Measurements from ENCODE around the gene SMARCAD1. TPM values are rescaled to one million over a fixed set of nuclear protein-coding genes. Genes with fewer than 3 reads are reported as not detected.

The SMARCAD1 gene
- total and polyA plus RNA-seq, 2 experiments from 2014 or later = 23.8 to 86.2 TPM

DNA sequence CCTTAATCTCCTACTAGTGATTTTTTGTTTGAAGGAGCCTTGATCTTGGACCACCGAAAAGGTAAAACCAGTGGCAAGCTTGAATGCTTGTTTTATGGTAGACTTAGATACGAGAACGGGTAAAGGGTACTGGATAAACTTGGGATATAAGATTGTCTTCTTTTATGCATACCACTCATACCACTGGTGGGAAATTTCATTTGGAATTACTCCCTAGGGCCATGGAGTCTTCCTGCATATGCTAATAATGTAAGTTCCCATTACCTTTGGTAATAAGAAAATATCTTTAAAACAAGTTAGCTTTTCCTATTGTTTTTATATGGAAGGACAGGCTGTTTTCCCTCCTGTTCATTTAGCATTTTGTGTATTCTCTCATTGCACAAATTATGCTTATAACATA is 11.7 kb downstream of the SMARCAD1 start:
- Histone ChIP-seq H3K27ac (ENCODE audit: low read depth) (no peak overlapping the region), H3K4me3 (no peak overlapping the region), H3K4me1 (ENCODE audit: insufficient read depth) (no peaks in the 10 kb centered on the region), H2AFZ (no peak overlapping the region), H3K9me2 (ENCODE audit: insufficient read depth) (no peaks in the 10 kb centered on the region), H3K36me3 (ENCODE audit: insufficient read depth) (peaks cover 7% of the 10 kb centered on the region), H3K27me3 (ENCODE audit: insufficient read depth) (no peaks in the 10 kb centered on the region), H3K4me2 (no peak overlapping the region), H3K79me2 (replicated peaks; ENCODE audit: insufficient read depth) (peaks cover 100% of the 10 kb centered on the region), H3F3A (replicated peaks; ENCODE audit: low read depth) (no peaks in the 10 kb centered on the region), H4K20me1 (replicated peaks; ENCODE audit: insufficient read depth) (peaks cover 7% of the 10 kb centered on the region)
- H3K4me1 Mint-ChIP-seq = 0 out of 3 replicates have a peak, but pooled peaks cover 2% of the 10 kb centered on the region
- ATAC-seq (no peak), DNase-seq (ENCODE audit: low spot score) (no peak)
- peaks cover 51% of the 10 kb centered on the region for H3K36me3 Mint-ChIP-seq (ENCODE audit: low read depth)
- no peaks in the 10 kb centered on the region for H3K9me3 Mint-ChIP-seq
- no peaks in the 10 kb centered on the region for H3K27me3 Mint-ChIP-seq (ENCODE audit: insufficient read depth, low read depth, poor library complexity)
- no peak overlapping the region for H3K4me3 Mint-ChIP-seq
- TF ChIP-seq EZH2phosphoT487 (IDR thresholded peaks at IDR 0.05; ENCODE audit: unreplicated experiment) (no peak), CREB1 (CRISPR knock-in tag; IDR thresholded peaks at IDR 0.05; ENCODE audit: low read depth) (no peak), STAT1 (IDR thresholded peaks at IDR 0.05; ENCODE audit: unreplicated experiment) (no peak)
- no peak overlapping the region for H3K27ac Mint-ChIP-seq

DNA sequence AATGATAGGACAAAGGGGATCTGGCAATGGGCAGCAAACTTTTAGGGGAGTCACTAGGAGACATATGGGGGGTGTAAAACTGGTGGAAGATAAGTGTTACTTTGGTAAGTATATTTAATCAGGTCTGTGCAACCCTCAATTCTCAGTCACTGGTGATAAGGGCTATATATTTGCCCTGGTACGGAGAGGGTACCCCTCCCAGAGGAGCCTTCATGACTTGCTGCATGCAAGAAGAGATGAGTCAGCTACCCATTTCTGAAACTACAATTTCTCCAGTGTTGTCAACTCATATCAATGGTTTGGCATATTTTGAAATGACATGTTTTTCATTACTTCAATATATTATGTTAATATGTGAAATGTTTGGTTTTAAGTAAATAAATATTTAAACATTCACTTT is 14.3 kb downstream of the SMARCAD1 start:
- 0 out of 3 replicates have a peak, but pooled peaks cover 2% of the 10 kb centered on the region for H3K4me1 Mint-ChIP-seq
- no peaks in the 10 kb centered on the region for H3K4me1 ChIP-seq (ENCODE audit: insufficient read depth)
- H3K27ac ChIP-seq (ENCODE audit: low read depth) = no peak overlapping the region
- H3K36me3 Mint-ChIP-seq (ENCODE audit: low read depth) = peaks cover 38% of the 10 kb centered on the region
- H4K20me1 ChIP-seq (replicated peaks; ENCODE audit: insufficient read depth) = peaks cover 16% of the 10 kb centered on the region
- H3K36me3 ChIP-seq (ENCODE audit: insufficient read depth) = peaks cover 15% of the 10 kb centered on the region
- H3K4me3 Mint-ChIP-seq = no peak overlapping the region
- peaks cover 100% of the 10 kb centered on the region for H3K79me2 ChIP-seq (replicated peaks; ENCODE audit: insufficient read depth)
- H3K4me3 ChIP-seq = no peak overlapping the region
- no peaks in the 10 kb centered on the region for H3K27me3 Mint-ChIP-seq (ENCODE audit: insufficient read depth, low read depth, poor library complexity)
- H3K9me2 ChIP-seq (ENCODE audit: insufficient read depth) = no peaks in the 10 kb centered on the region
- no peak overlapping the region for H2AFZ ChIP-seq
- H3F3A ChIP-seq (replicated peaks; ENCODE audit: low read depth) = no peaks in the 10 kb centered on the region
- DNase-seq (ENCODE audit: low spot score) (no peak), ATAC-seq (no peak)
- H3K9me3 Mint-ChIP-seq = no peaks in the 10 kb centered on the region
- H3K27ac Mint-ChIP-seq = peak overlapping the region; percentile 10; the same call in 1 of the 2 replicates
- no peak overlapping the region for H3K4me2 ChIP-seq
- TF ChIP-seq, protein P1, sequence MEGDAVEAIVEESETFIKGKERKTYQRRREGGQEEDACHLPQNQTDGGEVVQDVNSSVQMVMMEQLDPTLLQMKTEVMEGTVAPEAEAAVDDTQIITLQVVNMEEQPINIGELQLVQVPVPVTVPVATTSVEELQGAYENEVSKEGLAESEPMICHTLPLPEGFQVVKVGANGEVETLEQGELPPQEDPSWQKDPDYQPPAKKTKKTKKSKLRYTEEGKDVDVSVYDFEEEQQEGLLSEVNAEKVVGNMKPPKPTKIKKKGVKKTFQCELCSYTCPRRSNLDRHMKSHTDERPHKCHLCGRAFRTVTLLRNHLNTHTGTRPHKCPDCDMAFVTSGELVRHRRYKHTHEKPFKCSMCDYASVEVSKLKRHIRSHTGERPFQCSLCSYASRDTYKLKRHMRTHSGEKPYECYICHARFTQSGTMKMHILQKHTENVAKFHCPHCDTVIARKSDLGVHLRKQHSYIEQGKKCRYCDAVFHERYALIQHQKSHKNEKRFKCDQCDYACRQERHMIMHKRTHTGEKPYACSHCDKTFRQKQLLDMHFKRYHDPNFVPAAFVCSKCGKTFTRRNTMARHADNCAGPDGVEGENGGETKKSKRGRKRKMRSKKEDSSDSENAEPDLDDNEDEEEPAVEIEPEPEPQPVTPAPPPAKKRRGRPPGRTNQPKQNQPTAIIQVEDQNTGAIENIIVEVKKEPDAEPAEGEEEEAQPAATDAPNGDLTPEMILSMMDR (conservative IDR thresholded peaks at IDR 0.05; ENCODE audit: low read depth in 2 of 2) = no peak
- TF ChIP-seq ZNF331 (CRISPR knock-in tag; IDR thresholded peaks at IDR 0.05; ENCODE audit: low read depth) = no peak
- no peak for TF ChIP-seq NANOG (IDR thresholded peaks at IDR 0.05; ENCODE audit: borderline replicate concordance)
- no peaks in the 10 kb centered on the region for H3K27me3 ChIP-seq (ENCODE audit: insufficient read depth)

DNA sequence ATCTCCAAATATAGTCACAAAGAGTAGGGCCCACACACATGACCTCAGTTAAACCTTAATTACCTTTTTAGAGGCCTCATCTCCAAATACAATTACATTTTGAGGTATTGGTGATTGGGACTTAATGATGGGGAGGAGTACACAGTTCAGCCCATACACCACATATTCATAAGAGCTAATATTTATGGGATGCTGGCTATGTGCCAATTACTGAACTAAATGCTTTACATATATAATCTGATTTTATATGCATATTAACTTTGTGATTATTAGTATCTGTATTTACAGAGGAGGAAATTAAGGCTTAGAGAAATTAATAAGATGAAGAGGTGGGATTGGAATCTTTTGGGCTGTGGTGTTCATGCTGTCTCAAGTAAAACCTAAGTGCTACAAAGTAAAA is 17.8 kb downstream of the SMARCAD1 start:
- Histone ChIP-seq H3K4me3 (no peak overlapping the region), H3K79me2 (replicated peaks; ENCODE audit: insufficient read depth) (peaks cover 98% of the 10 kb centered on the region), H4K20me1 (replicated peaks; ENCODE audit: insufficient read depth) (peaks cover 18% of the 10 kb centered on the region), H2AFZ (no peak overlapping the region), H3K27me3 (ENCODE audit: insufficient read depth) (no peaks in the 10 kb centered on the region), H3K36me3 (ENCODE audit: insufficient read depth) (peaks cover 8% of the 10 kb centered on the region; the same call in 1 of the 2 replicates), H3F3A (replicated peaks; ENCODE audit: low read depth) (no peaks in the 10 kb centered on the region), H3K27ac (ENCODE audit: low read depth) (no peak overlapping the region), H3K4me2 (no peak overlapping the region), H3K4me1 (ENCODE audit: insufficient read depth) (no peaks in the 10 kb centered on the region), H3K9me2 (ENCODE audit: insufficient read depth) (no peaks in the 10 kb centered on the region)
- Mint-ChIP-seq H3K27ac (no peak overlapping the region), H3K27me3 (ENCODE audit: insufficient read depth, low read depth, poor library complexity) (no peaks in the 10 kb centered on the region), H3K36me3 (ENCODE audit: low read depth) (peaks cover 31% of the 10 kb centered on the region), H3K4me3 (no peak overlapping the region), H3K4me1 (no peaks in the 10 kb centered on the region), H3K9me3 (no peaks in the 10 kb centered on the region)
- ATAC-seq (no peak), DNase-seq (ENCODE audit: low spot score) (no peak)
- TF ChIP-seq, protein P2, sequence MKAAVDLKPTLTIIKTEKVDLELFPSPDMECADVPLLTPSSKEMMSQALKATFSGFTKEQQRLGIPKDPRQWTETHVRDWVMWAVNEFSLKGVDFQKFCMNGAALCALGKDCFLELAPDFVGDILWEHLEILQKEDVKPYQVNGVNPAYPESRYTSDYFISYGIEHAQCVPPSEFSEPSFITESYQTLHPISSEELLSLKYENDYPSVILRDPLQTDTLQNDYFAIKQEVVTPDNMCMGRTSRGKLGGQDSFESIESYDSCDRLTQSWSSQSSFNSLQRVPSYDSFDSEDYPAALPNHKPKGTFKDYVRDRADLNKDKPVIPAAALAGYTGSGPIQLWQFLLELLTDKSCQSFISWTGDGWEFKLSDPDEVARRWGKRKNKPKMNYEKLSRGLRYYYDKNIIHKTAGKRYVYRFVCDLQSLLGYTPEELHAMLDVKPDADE (IDR thresholded peaks at IDR 0.05) = no peak
- TF ChIP-seq EZH2phosphoT487 (IDR thresholded peaks at IDR 0.05; ENCODE audit: unreplicated experiment) (no peak), EZH2 (IDR thresholded peaks at IDR 0.05; ENCODE audit: low read depth, unreplicated experiment) (no peak), STAT1 (IDR thresholded peaks at IDR 0.05; ENCODE audit: unreplicated experiment) (no peak)

Measured in GM23338 (cell line).